T-cell (primary cell): ENCODE measurements around the gene C4BPA. TPM values are rescaled to one million over a fixed set of nuclear protein-coding genes. Genes with fewer than 3 reads are reported as not detected.

Source experiments
- ATAC-seq, 4 experiments: fragments of 200-7000 bp in 3 of 4; fragments of 150-1000 bp in 1 of 4; cut with Tn5 transposase; replicated peaks in 1 of 4; 1 replicate in 3 of 4; 2 replicates in 1 of 4; pipeline ENCODE4 v1.10.0; 2021; ENCODE audit warnings: moderate library complexity in 3 of 4, mild to moderate bottlenecking in 2 of 4, moderate number of reproducible peaks in 1 of 4
- CTCF ChIA-PET, 2 donors: fragments of 300-600 bp; sonication (Branson Sonifier 250); formaldehyde crosslinking; loops; one replicate each; lab custom pipeline; 2022; ENCODE audit warnings: antibody characterized with exemption in 2 of 2; lab: Charles Lee
- POLR2A ChIA-PET, 2 donors: fragments of 300-600 bp; sonication (Branson Sonifier 250); formaldehyde crosslinking; loops; one replicate each; lab custom pipeline; 2022; ENCODE audit warnings: antibody characterized with exemption in 2 of 2; lab: Charles Lee
- DNase-seq, 35 experiments: peaks; one replicate each; pipeline versions ENCODE4 v3.0.0 to v3.0.0-alpha.2; 2013 to 2023
- H3K27ac ChIP-seq: one replicate; pipeline ENCODE4 v1.5.1; 2013; ENCODE audit warnings: low read length
- H3K27me3 ChIP-seq, 2 experiments: replicated peaks in 1 of 2; 1 replicate in 1 of 2; 2 replicates in 1 of 2; pipeline versions ENCODE4 v1.6.1 to v1.7.0; 2013; ENCODE audit warnings: low read length in 1 of 2, mixed read lengths in 1 of 2; ENCODE audit not compliant: control insufficient read depth in 2 of 2, insufficient read depth in 2 of 2; ENCODE audit errors: extremely low read depth in 1 of 2
- H3K36me3 ChIP-seq, 2 donors: 1 replicate in 1 of 2; 2 replicates in 1 of 2; pipeline versions ENCODE4 v1.6.1 to v1.7.0; 2013; ENCODE audit warnings: low read length in 1 of 2; ENCODE audit not compliant: control insufficient read depth in 2 of 2, insufficient read depth in 1 of 2; ENCODE audit errors: extremely low read depth in 1 of 2
- H3K4me1 ChIP-seq, 2 experiments: 1 replicate in 1 of 2; 2 replicates in 1 of 2; pipeline versions ENCODE4 v1.6.1 to v1.7.0; 2013; ENCODE audit warnings: low read length in 2 of 2, mixed read lengths in 1 of 2; ENCODE audit not compliant: insufficient read depth in 2 of 2, control insufficient read depth in 1 of 2; ENCODE audit errors: extremely low read depth in 1 of 2
- H3K4me3 ChIP-seq, 2 donors: 1 replicate in 1 of 2; 2 replicates in 1 of 2; pipeline versions ENCODE4 v1.5.1 to v1.7.0; 2013; ENCODE audit warnings: mild to moderate bottlenecking in 2 of 2, low read length in 1 of 2, moderate library complexity in 1 of 2; ENCODE audit not compliant: control insufficient read depth in 1 of 2; ENCODE audit errors: extremely low read depth in 1 of 2
- H3K9me3 ChIP-seq: 2 replicates; pipeline ENCODE4 v1.7.0; 2013
- H3K27ac Mint-ChIP-seq, 2 donors: one replicate each; pipeline ENCODE4 v1.8.0; 2020 to 2021; ENCODE audit warnings: mild to moderate bottlenecking in 2 of 2, mixed read lengths in 2 of 2
- H3K27me3 Mint-ChIP-seq, 2 donors: one replicate each; pipeline ENCODE4 v1.8.0; 2021 to 2022; ENCODE audit warnings: mixed read lengths in 2 of 2
- H3K36me3 Mint-ChIP-seq: one replicate; pipeline ENCODE4 v1.8.0; 2021; ENCODE audit warnings: mixed read lengths
- H3K4me1 Mint-ChIP-seq, 3 donors: one replicate each; pipeline ENCODE4 v1.8.0; 2020 to 2022; ENCODE audit warnings: mixed read lengths in 3 of 3, mild to moderate bottlenecking in 1 of 3
- H3K4me3 Mint-ChIP-seq, 3 donors: one replicate each; pipeline ENCODE4 v1.8.0; 2020 to 2022; ENCODE audit warnings: mild to moderate bottlenecking in 3 of 3, mixed read lengths in 3 of 3, moderate library complexity in 3 of 3
- H3K9me3 Mint-ChIP-seq, 3 donors: one replicate each; pipeline ENCODE4 v1.8.0; 2020 to 2022; ENCODE audit warnings: mixed read lengths in 3 of 3
- WGBS: methylation state at CpG from one replicate; pipeline ENCODE4 v1.1.5; 2013; ENCODE audit warnings: missing lambda C conversion rate; ENCODE audit not compliant: insufficient coverage; 5-methylcytosine and 5-hydroxymethylcytosine counted together
- total RNA-seq, 35 experiments: library from RNA in 6 of 35; stranded (reverse) in 6 of 35; fragments of 120-200 nt in 1 of 35; gene quantifications; one replicate each; pipeline versions ENCODE4 v1.2.1 to v1.2.4 and lab custom pipeline; 2013 to 2026

Gene C4BPA
- total RNA-seq, 5 donors from 2014 or later (not counting 1 experiment from before 2014, with no cell fraction given), result 0.60 to 0.72 (median 0.70) TPM; not detected in 2

GRCh38 chr1:207058878-207059867, 44.9 kb upstream of the C4BPA start:
- no peaks in the 10 kb centered on the region for H3K27me3 Mint-ChIP-seq
- peaks cover 2 to 9% (median 6%) of the 10 kb centered on the region in 3 donors for H3K4me1 Mint-ChIP-seq
- peaks cover 0 to 2% of the 10 kb centered on the region in 2 experiments for H3K27me3 ChIP-seq
- no peaks in the 10 kb centered on the region for H3K9me3 ChIP-seq
- ATAC-seq (no peak), DNase-seq (no peak)
- H3K27ac Mint-ChIP-seq, result no peak overlapping the region
- no peak overlapping the region for H3K4me3 ChIP-seq
- H3K4me3 Mint-ChIP-seq, result no peak overlapping the region
- peaks cover 2 to 4% of the 10 kb centered on the region in 2 donors for H3K36me3 ChIP-seq
- 72% methylated on average over 4 of the region's 6 CpGs for WGBS
- no peak overlapping the region for H3K27ac ChIP-seq
- no peaks in the 10 kb centered on the region for H3K4me1 ChIP-seq
- ChIA-PET CTCF (interaction anchor here in 1 of 2 donors (0.6 kb wide), 1 partner anchor 17 kb away, joined by 6 read pairs; no protein-coding TSS in a partner anchor), POLR2A (no interaction called here)
- no peaks in the 10 kb centered on the region for H3K9me3 Mint-ChIP-seq
- H3K36me3 Mint-ChIP-seq, result peaks cover 27% of the 10 kb centered on the region

- H3K27ac ChIP-seq, result no peak overlapping the region
- H3K4me1 ChIP-seq, result no peaks in the 10 kb centered on the region
- CTCF ChIA-PET, result interaction anchor here (0.6 to 1.2 kb wide), 3 partner anchors 18 to 458 kb away, joined by 3 read pairs; no protein-coding TSS in a partner anchor
- H3K27ac Mint-ChIP-seq, result no peak overlapping the region
- no peaks in the 10 kb centered on the region for H3K27me3 Mint-ChIP-seq
- H3K4me3 ChIP-seq, result no peak overlapping the region
- peaks cover 0 to 2% of the 10 kb centered on the region in 2 experiments for H3K27me3 ChIP-seq
- no peaks in the 10 kb centered on the region for H3K9me3 Mint-ChIP-seq
- POLR2A ChIA-PET, result no interaction called here
- DNase-seq, result no peak
- 70% methylated on average over 1 of the region's 4 CpGs for WGBS
- H3K9me3 ChIP-seq, result no peaks in the 10 kb centered on the region
- peaks cover 31% of the 10 kb centered on the region for H3K36me3 Mint-ChIP-seq
- no peak for ATAC-seq
- H3K4me1 Mint-ChIP-seq, result peaks cover 0 to 3% (median 2%) of the 10 kb centered on the region in 3 donors
- H3K36me3 ChIP-seq, result peaks cover 2 to 4% of the 10 kb centered on the region in 2 donors
- H3K4me3 Mint-ChIP-seq, result no peak overlapping the region
Observed at GRCh38 chr1:207059881-207060280, 44.2 kb upstream of the C4BPA start.

- Histone ChIP-seq H3K27me3 (peaks cover 0 to 2% of the 10 kb centered on the region in 2 experiments), H3K9me3 (no peaks in the 10 kb centered on the region), H3K36me3 (peaks cover 2 to 4% of the 10 kb centered on the region in 2 donors), H3K27ac (no peak overlapping the region), H3K4me1 (no peaks in the 10 kb centered on the region), H3K4me3 (no peak overlapping the region)
- CTCF ChIA-PET, result interaction anchor here (0.6 to 1.5 kb wide), 5 partner anchors 11 to 148 kb away, joined by 3 to 10 read pairs (median 5); no protein-coding TSS in a partner anchor
- no CpG with 5 or more reads among the region's 3 CpGs for WGBS
- H3K27me3 Mint-ChIP-seq, result no peaks in the 10 kb centered on the region
- H3K36me3 Mint-ChIP-seq, result peaks cover 31% of the 10 kb centered on the region
- H3K27ac Mint-ChIP-seq, result no peak overlapping the region
- no peaks in the 10 kb centered on the region for H3K9me3 Mint-ChIP-seq
- no peak for ATAC-seq
- H3K4me3 Mint-ChIP-seq, result no peak overlapping the region
- POLR2A ChIA-PET, result no interaction called here
- no peaks in the 10 kb centered on the region for H3K4me1 Mint-ChIP-seq
- DNase-seq, result no peak
Observed at GRCh38 chr1:207060596-207060995, 43.4 kb upstream of the C4BPA start.

- Mint-ChIP-seq H3K4me3 (no peak overlapping the region), H3K27ac (no peak overlapping the region), H3K4me1 (no peaks in the 10 kb centered on the region), H3K36me3 (peaks cover 31% of the 10 kb centered on the region), H3K9me3 (no peaks in the 10 kb centered on the region), H3K27me3 (no peaks in the 10 kb centered on the region)
- H3K9me3 ChIP-seq, result no peaks in the 10 kb centered on the region
- ATAC-seq (no peak), DNase-seq (no peak)
- POLR2A ChIA-PET, result no interaction called here
- no peaks in the 10 kb centered on the region for H3K4me1 ChIP-seq
- H3K27me3 ChIP-seq, result no peaks in the 10 kb centered on the region
- CTCF ChIA-PET, result interaction anchor here in 1 of 2 donors (0.6 to 1.5 kb wide), 2 partner anchors 12 to 17 kb away, joined by 4 to 6 read pairs; no protein-coding TSS in a partner anchor
- peaks cover 2 to 4% of the 10 kb centered on the region in 2 donors for H3K36me3 ChIP-seq
- H3K27ac ChIP-seq, result no peak overlapping the region
- no peak overlapping the region for H3K4me3 ChIP-seq
- no CpG with 5 or more reads among the region's 1 CpG for WGBS
Observed at GRCh38 chr1:207062058-207062457, 42.0 kb upstream of the C4BPA start.

- DNase-seq, result no peak
- CTCF ChIA-PET, result no interaction called here
- no peaks in the 10 kb centered on the region for H3K27me3 ChIP-seq
- H3K4me3 ChIP-seq, result no peak overlapping the region
- H3K27ac ChIP-seq, result no peak overlapping the region
- H3K4me3 Mint-ChIP-seq, result no peak overlapping the region
- H3K9me3 ChIP-seq, result no peaks in the 10 kb centered on the region
- H3K9me3 Mint-ChIP-seq, result no peaks in the 10 kb centered on the region
- no peak for ATAC-seq
- no peaks in the 10 kb centered on the region for H3K27me3 Mint-ChIP-seq
- peaks cover 31% of the 10 kb centered on the region for H3K36me3 Mint-ChIP-seq
- H3K27ac Mint-ChIP-seq, result no peak overlapping the region
- POLR2A ChIA-PET, result no interaction called here
- H3K4me1 ChIP-seq, result no peaks in the 10 kb centered on the region
- 89% methylated on average over 4 of the region's 5 CpGs for WGBS
- H3K36me3 ChIP-seq, result peaks cover 2 to 4% of the 10 kb centered on the region in 2 donors
- H3K4me1 Mint-ChIP-seq, result no peaks in the 10 kb centered on the region
Observed at GRCh38 chr1:207063014-207063413, 41.0 kb upstream of the C4BPA start.

GRCh38 chr1:207064561-207064960, 39.5 kb upstream of the C4BPA start:
- POLR2A ChIA-PET, result no interaction called here
- Histone ChIP-seq H3K36me3 (peaks cover 2 to 4% of the 10 kb centered on the region in 2 donors), H3K27me3 (no peaks in the 10 kb centered on the region), H3K9me3 (no peaks in the 10 kb centered on the region), H3K27ac (no peak overlapping the region), H3K4me3 (no peak overlapping the region), H3K4me1 (peaks cover 4 to 5% of the 10 kb centered on the region in 2 experiments)
- Mint-ChIP-seq H3K9me3 (no peaks in the 10 kb centered on the region), H3K36me3 (peaks cover 37% of the 10 kb centered on the region), H3K4me3 (no peak overlapping the region), H3K27me3 (no peaks in the 10 kb centered on the region), H3K4me1 (peaks cover 7 to 8% (median 7%) of the 10 kb centered on the region in 3 donors), H3K27ac (no peak overlapping the region)
- CTCF ChIA-PET, result no interaction called here
- WGBS, result 95% methylated on average over 8 of the region's 8 CpGs
- no peak for DNase-seq
- ATAC-seq, result no peak
